Breast epithelium (tissue), 3 donors: ENCODE measurements around the gene MAP10.

Experiments
- CTCF ChIP-seq, 3 donors: fragments of 450-650 bp; IDR thresholded peaks; one replicate each; pipeline ENCODE4 v1.5.1; 2016 to 2017; ENCODE audit warnings: antibody characterized with exemption in 3 of 3, mild to moderate bottlenecking in 3 of 3, moderate library complexity in 3 of 3
- POLR2A ChIP-seq: fragments of 450-650 bp; IDR thresholded peaks from one replicate; pipeline ENCODE4 v1.6.1; 2016; ENCODE audit warnings: antibody characterized with exemption, mild to moderate bottlenecking, moderate library complexity
- POLR2AphosphoS5 ChIP-seq, 3 donors: sonication (generic); formaldehyde crosslinking; IDR thresholded peaks; one replicate each; pipeline ENCODE4 v1.6.1; 2017; ENCODE audit warnings: antibody characterized with exemption in 3 of 3

GRCh38 chr1:232769733-232770132 lies 35.5 kb upstream of the MAP10 start:
- no peak for TF ChIP-seq POLR2AphosphoS5 (IDR thresholded peaks at IDR 0.05)
- no peak for TF ChIP-seq POLR2A
- no peak for TF ChIP-seq CTCF (IDR thresholded peaks at IDR 0.05)
